ENCODE data around the gene CORO1C.

Gene CORO1C

GRCh38 chr12:108618079-108618952 is 113.0 kb downstream of the CORO1C start:
- TF ChIP-seq, protein P1, sequence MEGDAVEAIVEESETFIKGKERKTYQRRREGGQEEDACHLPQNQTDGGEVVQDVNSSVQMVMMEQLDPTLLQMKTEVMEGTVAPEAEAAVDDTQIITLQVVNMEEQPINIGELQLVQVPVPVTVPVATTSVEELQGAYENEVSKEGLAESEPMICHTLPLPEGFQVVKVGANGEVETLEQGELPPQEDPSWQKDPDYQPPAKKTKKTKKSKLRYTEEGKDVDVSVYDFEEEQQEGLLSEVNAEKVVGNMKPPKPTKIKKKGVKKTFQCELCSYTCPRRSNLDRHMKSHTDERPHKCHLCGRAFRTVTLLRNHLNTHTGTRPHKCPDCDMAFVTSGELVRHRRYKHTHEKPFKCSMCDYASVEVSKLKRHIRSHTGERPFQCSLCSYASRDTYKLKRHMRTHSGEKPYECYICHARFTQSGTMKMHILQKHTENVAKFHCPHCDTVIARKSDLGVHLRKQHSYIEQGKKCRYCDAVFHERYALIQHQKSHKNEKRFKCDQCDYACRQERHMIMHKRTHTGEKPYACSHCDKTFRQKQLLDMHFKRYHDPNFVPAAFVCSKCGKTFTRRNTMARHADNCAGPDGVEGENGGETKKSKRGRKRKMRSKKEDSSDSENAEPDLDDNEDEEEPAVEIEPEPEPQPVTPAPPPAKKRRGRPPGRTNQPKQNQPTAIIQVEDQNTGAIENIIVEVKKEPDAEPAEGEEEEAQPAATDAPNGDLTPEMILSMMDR (IDR thresholded peaks at IDR 0.05; ENCODE audit: low read depth, low read length), result peak; percentile 94
- H3K4me3 ChIP-seq (replicated peaks in 1 of 2; ENCODE audit: low read depth in 2 of 2, low read length in 2 of 2), result no peak overlapping the region
- DNase-seq (ENCODE audit: low read depth in 2 of 2), result peak; percentile 89 to 91

GRCh38 chr12:108616941-108617858 is 114.1 kb downstream of the CORO1C start:
- DNase-seq (ENCODE audit: low read depth in 2 of 2), result peak in 1 of 2 donors; percentile 48
- TF ChIP-seq, protein P1 (IDR thresholded peaks at IDR 0.05; ENCODE audit: low read depth, low read length), result no peak
- no peak overlapping the region for H3K4me3 ChIP-seq (replicated peaks in 1 of 2; ENCODE audit: low read depth in 2 of 2, low read length in 2 of 2)

DNA sequence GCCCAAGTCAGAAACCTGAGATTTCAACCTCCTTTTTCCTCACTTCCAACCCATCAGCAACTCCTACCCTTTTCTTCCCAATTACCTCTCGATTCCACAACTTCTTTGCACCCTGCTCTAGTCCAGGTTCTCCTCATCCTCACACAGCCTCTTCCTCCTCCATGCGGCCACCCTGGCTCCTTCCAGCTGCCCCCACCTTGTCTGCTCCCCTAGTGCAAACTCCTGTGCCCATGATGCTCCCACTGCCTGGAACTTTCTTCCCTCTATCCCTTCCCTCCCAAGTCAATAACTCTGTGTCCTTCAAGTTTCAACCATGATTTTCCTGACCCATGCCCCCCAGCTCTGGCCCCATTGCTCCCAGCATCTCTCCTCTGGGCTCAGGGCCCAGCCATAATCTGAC is 115.0 kb downstream of the CORO1C start:
- no peak overlapping the region for H3K4me3 ChIP-seq (replicated peaks in 1 of 2; ENCODE audit: low read depth in 2 of 2, low read length in 2 of 2)
- TF ChIP-seq, protein P1 (IDR thresholded peaks at IDR 0.05; ENCODE audit: low read depth, low read length), result no peak
- DNase-seq (ENCODE audit: low read depth in 2 of 2), result no peak

- no peak for DNase-seq (ENCODE audit: low read depth in 2 of 2)
- TF ChIP-seq, protein P1 (IDR thresholded peaks at IDR 0.05; ENCODE audit: low read depth, low read length), result no peak
- no peak overlapping the region for H3K4me3 ChIP-seq (replicated peaks in 1 of 2; ENCODE audit: low read depth in 2 of 2, low read length in 2 of 2)
These were observed 115.4 kb downstream of the CORO1C start for GRCh38 chr12:108615918-108616317.

DNA sequence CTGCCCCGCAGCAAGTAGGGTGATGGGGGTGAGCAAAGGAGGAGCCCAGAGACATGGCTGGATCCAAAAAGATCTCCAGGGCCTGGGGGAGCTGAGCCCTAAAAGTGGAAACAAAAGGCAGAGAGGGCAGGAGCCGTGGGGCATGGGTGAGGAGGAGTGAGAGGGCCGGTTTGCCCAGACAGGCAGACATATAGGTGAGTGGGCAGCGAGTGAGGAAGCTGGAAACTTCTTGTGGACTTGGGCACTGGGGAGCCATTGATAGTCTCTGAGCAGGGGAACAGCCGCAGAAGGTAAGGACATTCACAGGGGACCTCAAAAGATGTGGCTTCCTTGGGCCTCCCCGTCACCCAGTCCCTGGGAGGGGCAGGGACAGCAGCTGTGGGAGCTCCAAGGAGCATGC is 116.7 kb downstream of the CORO1C start:
- no peak overlapping the region for H3K4me3 ChIP-seq (replicated peaks in 1 of 2; ENCODE audit: low read depth in 2 of 2, low read length in 2 of 2)
- TF ChIP-seq, protein P1 (IDR thresholded peaks at IDR 0.05; ENCODE audit: low read depth, low read length), result no peak

GRCh38 chr12:108614041-108614440 is 117.3 kb downstream of the CORO1C start:
- TF ChIP-seq, protein P1 (IDR thresholded peaks at IDR 0.05; ENCODE audit: low read depth, low read length), result no peak
- DNase-seq (ENCODE audit: low read depth in 2 of 2), result no peak
- no peak overlapping the region for H3K4me3 ChIP-seq (replicated peaks in 1 of 2; ENCODE audit: low read depth in 2 of 2, low read length in 2 of 2)

More for the DNA sequence above, 116.7 kb downstream of the CORO1C start:
- no peak for DNase-seq (ENCODE audit: low read depth in 2 of 2)
